NB4 (cell line): ENCODE results near the gene IYD.

Experiments used
- MYC ChIP-seq: IDR thresholded peaks from 2 replicates; pipeline ENCODE4 v1.6.1; 2011; ENCODE audit warnings: low read depth, low read length
- POLR2A ChIP-seq: IDR thresholded peaks from 2 replicates; pipeline ENCODE4 v1.6.1; 2011; ENCODE audit warnings: mild to moderate bottlenecking; ENCODE audit not compliant: insufficient read length; ENCODE audit errors: extremely low read depth
- TF ChIP-seq, protein P1 (sequence below): IDR thresholded peaks from one replicate; pipeline ENCODE4 v1.5.1; 2012; ENCODE audit warnings: low read depth, low read length
- TF ChIP-seq, protein P2 (sequence below): IDR thresholded peaks from 2 replicates; pipeline ENCODE4 v1.6.1; 2011; ENCODE audit warnings: low read depth, low read length

GRCh38 chr6:150327117-150327774 is 41.6 kb upstream of the IYD start:
- TF ChIP-seq POLR2A (no peak), MYC (no peak)
- TF ChIP-seq, protein P1, sequence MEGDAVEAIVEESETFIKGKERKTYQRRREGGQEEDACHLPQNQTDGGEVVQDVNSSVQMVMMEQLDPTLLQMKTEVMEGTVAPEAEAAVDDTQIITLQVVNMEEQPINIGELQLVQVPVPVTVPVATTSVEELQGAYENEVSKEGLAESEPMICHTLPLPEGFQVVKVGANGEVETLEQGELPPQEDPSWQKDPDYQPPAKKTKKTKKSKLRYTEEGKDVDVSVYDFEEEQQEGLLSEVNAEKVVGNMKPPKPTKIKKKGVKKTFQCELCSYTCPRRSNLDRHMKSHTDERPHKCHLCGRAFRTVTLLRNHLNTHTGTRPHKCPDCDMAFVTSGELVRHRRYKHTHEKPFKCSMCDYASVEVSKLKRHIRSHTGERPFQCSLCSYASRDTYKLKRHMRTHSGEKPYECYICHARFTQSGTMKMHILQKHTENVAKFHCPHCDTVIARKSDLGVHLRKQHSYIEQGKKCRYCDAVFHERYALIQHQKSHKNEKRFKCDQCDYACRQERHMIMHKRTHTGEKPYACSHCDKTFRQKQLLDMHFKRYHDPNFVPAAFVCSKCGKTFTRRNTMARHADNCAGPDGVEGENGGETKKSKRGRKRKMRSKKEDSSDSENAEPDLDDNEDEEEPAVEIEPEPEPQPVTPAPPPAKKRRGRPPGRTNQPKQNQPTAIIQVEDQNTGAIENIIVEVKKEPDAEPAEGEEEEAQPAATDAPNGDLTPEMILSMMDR, result no peak
- TF ChIP-seq, protein P2, sequence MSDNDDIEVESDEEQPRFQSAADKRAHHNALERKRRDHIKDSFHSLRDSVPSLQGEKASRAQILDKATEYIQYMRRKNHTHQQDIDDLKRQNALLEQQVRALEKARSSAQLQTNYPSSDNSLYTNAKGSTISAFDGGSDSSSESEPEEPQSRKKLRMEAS, result no peak
